ENCODE measurements around the gene PRICKLE2.

The PRICKLE2 gene

GRCh38 chr3:64187065-64187959 is 38.0 kb downstream of the PRICKLE2 start (continued):
- TF ChIP-seq ZNF518A (tag by site-specific recombination; conservative IDR thresholded peaks at IDR 0.05; ENCODE audit: low read depth) (no peak), ZNF76 (tag by site-specific recombination; IDR thresholded peaks at IDR 0.05; ENCODE audit: borderline replicate concordance, low read depth) (no peak), ZNF138 (tag by site-specific recombination; IDR thresholded peaks at IDR 0.05; ENCODE audit: borderline replicate concordance) (no peak), FEZF1 (tag by site-specific recombination; IDR thresholded peaks at IDR 0.05) (peak; percentile 86), ATF2 (tag by site-specific recombination; IDR thresholded peaks at IDR 0.05; ENCODE audit: low read depth) (peak; percentile 91), HIC1 (tag by site-specific recombination; IDR thresholded peaks at IDR 0.05) (no peak), ZNF555 (tag by site-specific recombination; conservative IDR thresholded peaks at IDR 0.05) (no peak), ZNF792 (tag by site-specific recombination; IDR thresholded peaks at IDR 0.05) (no peak), ZNF362 (tag by site-specific recombination; IDR thresholded peaks at IDR 0.05) (no peak), GLI2 (tag by site-specific recombination; IDR thresholded peaks at IDR 0.05; ENCODE audit: borderline replicate concordance, low read depth) (no peak), ZBTB1 (tag by site-specific recombination; IDR thresholded peaks at IDR 0.05) (no peak), IKZF3 (tag by site-specific recombination; IDR thresholded peaks at IDR 0.05) (peak; percentile 67; the same call in 1 of the 2 replicates), ZNF776 (tag by site-specific recombination; IDR thresholded peaks at IDR 0.05; ENCODE audit: borderline replicate concordance) (no peak), WT1 (tag by site-specific recombination; IDR thresholded peaks at IDR 0.05) (peak; percentile 79), ZNF629 (tag by site-specific recombination; IDR thresholded peaks at IDR 0.05) (peak; percentile 94), ZNF670 (tag by site-specific recombination; IDR thresholded peaks at IDR 0.05; ENCODE audit: low read depth) (no peak), ZNF266 (tag by site-specific recombination; IDR thresholded peaks at IDR 0.05; ENCODE audit: low read depth) (no peak), ZNF701 (tag by site-specific recombination; IDR thresholded peaks at IDR 0.05) (0 out of 2 replicates have a peak, but pooled peaks have one; percentile 14), PRDM4 (tag by site-specific recombination; IDR thresholded peaks at IDR 0.05) (peak; percentile 49; the same call in 1 of the 2 replicates), SCRT1 (tag by site-specific recombination; IDR thresholded peaks at IDR 0.05; ENCODE audit: borderline replicate concordance) (no peak), ZNF133 (tag by site-specific recombination; IDR thresholded peaks at IDR 0.05) (no peak), ZNF433 (tag by site-specific recombination; IDR thresholded peaks at IDR 0.05; ENCODE audit: low read depth) (no peak), GLIS2 (tag by site-specific recombination; IDR thresholded peaks at IDR 0.05) (no peak), ZBTB17 (tag by site-specific recombination; IDR thresholded peaks at IDR 0.05) (peak; percentile 95)

All from HEK293 (cell line).